Endometrial microvascular endothelial cells (primary cell): ENCODE measurements around the gene ATRN. TPM values are rescaled to one million over a fixed set of nuclear protein-coding genes. Genes with fewer than 3 reads are reported as not detected.

Experiments
- in situ Hi-C: cut with HindIII; loops from 2 replicates; pipeline ENCODE4 v1.10.0; 2017; ENCODE audit warnings: low sequenced_read_pairs, low pct_unique_long_range_greater_than_20kb; ENCODE audit errors: inconsistent ontology term
- total RNA-seq: library from RNA; depleted of rRNA; stranded (reverse); fragments of >200 nt; gene quantifications from one replicate; pipeline ENCODE4 v1.2.3, GENCODE V29; 2015; ENCODE audit errors: inconsistent ontology term

ATRN gene
- total RNA-seq, 1 donor from 2014 or later: 22.8 TPM

DNA sequence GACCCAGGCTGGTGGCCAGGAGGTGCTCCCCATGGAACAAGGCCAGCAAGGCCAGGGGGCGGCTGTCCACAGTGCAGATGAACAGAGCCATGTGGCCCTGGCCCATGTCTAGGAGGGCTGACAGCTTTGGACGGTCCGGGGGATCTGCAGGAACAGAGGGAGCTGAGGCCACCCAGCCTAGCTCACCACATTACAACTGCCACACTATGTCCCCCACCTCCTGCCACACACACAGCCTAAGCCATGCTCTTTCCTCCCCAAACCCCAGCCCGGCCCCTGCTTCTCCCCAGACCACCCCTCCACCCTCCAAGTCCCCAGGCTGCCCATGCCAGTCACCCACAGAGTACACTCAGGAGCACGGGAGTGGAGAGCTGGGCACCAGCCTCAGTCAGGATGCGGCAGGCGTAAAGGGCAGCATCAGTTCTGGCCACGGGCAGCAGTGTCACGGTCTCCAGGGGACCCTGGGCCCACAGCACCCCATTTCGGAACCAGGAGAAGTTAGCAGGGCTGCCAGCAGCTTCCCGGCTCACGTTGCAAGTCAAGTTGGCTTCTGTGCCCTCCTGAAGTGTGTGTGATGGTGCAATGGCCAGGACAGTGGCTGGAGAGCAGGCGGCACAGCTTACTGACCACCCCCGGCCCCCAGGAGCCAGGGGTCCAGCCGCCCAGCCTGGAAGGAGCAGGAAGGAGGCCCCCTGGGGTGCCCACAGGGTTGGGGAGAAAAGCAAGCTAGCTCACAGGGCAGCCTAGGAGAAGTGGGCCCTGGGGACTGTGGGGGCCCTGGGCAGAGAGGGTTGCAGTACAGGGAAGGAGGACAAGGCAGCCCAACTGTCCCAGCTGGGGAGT, 226.1 kb downstream of the ATRN start:
- in situ Hi-C loops: no loop called here

DNA sequence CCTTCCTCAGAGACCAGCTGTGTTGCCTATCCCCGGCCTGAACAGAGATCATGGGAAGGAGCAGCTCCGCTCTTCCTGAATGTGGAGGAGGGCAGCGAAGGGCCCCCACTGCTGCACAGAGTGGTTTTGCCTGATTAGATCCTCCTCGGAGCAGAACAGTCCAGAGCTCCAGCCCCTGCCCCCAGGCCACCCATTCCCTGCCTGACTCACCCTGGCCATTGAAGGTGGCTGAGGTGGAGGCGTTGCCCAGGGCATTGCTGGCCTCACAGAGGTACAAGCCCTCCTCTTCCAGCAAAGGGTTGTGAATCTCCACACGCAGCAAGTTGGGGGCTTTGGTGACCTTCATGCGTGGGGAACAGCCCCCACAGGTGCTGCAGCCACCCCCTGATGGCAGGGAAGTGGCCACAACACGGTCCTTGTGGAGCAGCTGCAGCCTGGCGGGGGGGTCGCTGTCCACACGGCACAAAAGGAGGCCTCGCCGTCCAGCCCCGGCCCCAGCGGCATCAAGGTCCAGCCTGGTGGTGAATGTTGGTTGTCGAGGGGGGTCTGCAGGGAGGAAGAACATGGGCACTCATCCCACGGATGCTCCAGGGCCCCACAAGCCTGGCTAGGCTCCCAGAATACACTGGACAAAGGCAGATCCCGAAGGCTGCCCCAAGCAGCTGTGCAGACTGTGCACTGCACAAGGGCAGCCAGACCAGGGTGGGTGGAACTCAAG, 226.9 kb downstream of the ATRN start:
- in situ Hi-C loops: no loop called here

DNA sequence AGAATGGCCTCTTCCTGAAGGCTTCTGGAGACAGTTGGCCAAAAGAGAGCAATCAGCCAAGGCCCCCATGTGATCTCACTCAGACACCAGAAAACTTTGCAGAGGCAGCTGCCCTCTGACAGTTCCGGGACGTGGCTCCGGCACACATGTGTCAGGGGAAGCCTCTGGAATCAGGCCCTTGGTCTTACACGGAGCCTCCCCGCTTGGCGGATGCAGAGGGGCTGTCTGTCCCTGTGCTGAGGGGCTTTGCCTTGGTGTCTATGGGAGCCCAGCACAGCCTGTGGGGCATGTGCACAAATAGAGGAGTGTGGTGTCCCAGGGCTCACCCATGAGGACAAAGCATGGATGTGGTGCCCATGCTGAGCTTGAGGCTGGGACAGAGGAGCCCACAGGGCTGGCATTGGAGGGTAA, 227.8 kb downstream of the ATRN start:
- in situ Hi-C loops: no loop called here

DNA sequence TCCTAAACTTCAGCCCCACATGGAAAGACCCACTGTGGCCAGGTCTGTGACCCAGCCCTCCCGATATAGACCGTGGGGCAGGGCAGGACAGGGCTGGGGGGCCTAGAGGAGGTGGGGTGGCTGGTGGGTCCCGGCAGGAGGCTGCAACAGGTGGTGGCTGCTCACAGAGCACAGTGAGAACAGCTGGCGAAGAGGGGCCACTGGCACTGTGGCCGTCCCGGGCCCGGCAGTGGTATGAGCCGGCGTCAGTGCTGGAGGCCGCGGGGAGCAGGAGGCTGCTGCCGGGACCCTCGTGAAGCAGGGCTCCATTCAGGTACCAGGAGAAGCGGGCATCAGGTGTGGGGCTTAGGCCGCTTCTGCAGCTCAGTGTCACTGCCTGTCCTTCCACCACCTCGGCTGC, 228.2 kb downstream of the ATRN start:
- in situ Hi-C loops: no loop called here

Other genes with a start within 250 kb of the ATRN start
- 1.3 TPM for gene SLC4A11, start 231.8 kb upstream of the ATRN start, total RNA-seq
- gene DNAAF9, start 63.3 kb upstream of the ATRN start, total RNA-seq: 10.4 TPM
- not detected for gene GFRA4, start 192.4 kb downstream of the ATRN start, total RNA-seq
- not detected for gene ADAM33, start 211.0 kb downstream of the ATRN start, total RNA-seq
- not detected for gene SIGLEC1, start 241.6 kb downstream of the ATRN start, total RNA-seq